Caco-2 (cell line): Measurements from ENCODE around the gene PET100. TPM values are rescaled to one million over a fixed set of nuclear protein-coding genes. Genes with fewer than 3 reads are reported as not detected.

ENCODE experiments used
- BruUV-seq: library from RNA; stranded (reverse); fragments of 400-500 nt; replicated peaks from 2 replicates; lab custom pipeline; 2021; lab: Mats Ljungman, UMichigan
- CTCF ChIA-PET: fragments of 300-600 bp; sonication (Branson Sonifier 250); formaldehyde crosslinking; loops from one replicate; lab custom pipeline; 2022; ENCODE audit warnings: antibody characterized with exemption; lab: Charles Lee
- POLR2A ChIA-PET: fragments of 300-600 bp; sonication (Branson Sonifier 250); formaldehyde crosslinking; loops from one replicate; lab custom pipeline; 2022; ENCODE audit warnings: antibody characterized with exemption; lab: Charles Lee
- DNase-seq, 2 experiments: peaks; one replicate each; pipeline versions ENCODE4 v3.0.0 to v3.0.0-alpha.2; 2020 to 2022
- H3K27me3 ChIP-seq: replicated peaks from 2 replicates; pipeline ENCODE4 v1.6.0; 2011; ENCODE audit warnings: low read length; ENCODE audit not compliant: control insufficient read depth, insufficient read depth
- H3K36me3 ChIP-seq: 2 replicates; pipeline ENCODE4 v1.5.1; 2011; ENCODE audit warnings: low read length; ENCODE audit not compliant: control insufficient read depth, insufficient read depth
- H3K4me1 ChIP-seq: fragments of 250-450 bp; sonication (Bioruptor Pico); 2 replicates; pipeline ENCODE4 v1.5.1; 2020; ENCODE audit warnings: mild to moderate bottlenecking
- H3K4me3 ChIP-seq: 2 replicates; pipeline ENCODE4 v1.5.1; 2011; ENCODE audit warnings: low read depth, mild to moderate bottlenecking, control low read depth, low read length
- H3K9me3 ChIP-seq: fragments of 250-450 bp; sonication (Bioruptor Pico); 2 replicates; pipeline ENCODE4 v1.5.1; 2020; ENCODE audit warnings: mild to moderate bottlenecking, moderate library complexity
- H3K27ac Mint-ChIP-seq: one replicate; pipeline ENCODE4 v1.8.0; 2022; ENCODE audit warnings: mixed read lengths; ENCODE audit not compliant: unreplicated experiment
- H3K27me3 Mint-ChIP-seq: one replicate; pipeline ENCODE4 v1.8.0; 2022; ENCODE audit warnings: mixed read lengths; ENCODE audit not compliant: insufficient read depth, unreplicated experiment
- H3K36me3 Mint-ChIP-seq: one replicate; pipeline ENCODE4 v1.8.0; 2022; ENCODE audit warnings: mild to moderate bottlenecking, mixed read lengths; ENCODE audit not compliant: insufficient read depth, unreplicated experiment
- H3K4me1 Mint-ChIP-seq: one replicate; pipeline ENCODE4 v1.8.0; 2022; ENCODE audit warnings: low read depth, mixed read lengths; ENCODE audit not compliant: unreplicated experiment
- H3K4me3 Mint-ChIP-seq: one replicate; pipeline ENCODE4 v1.8.0; 2022; ENCODE audit warnings: mild to moderate bottlenecking, moderate library complexity, mixed read lengths; ENCODE audit not compliant: unreplicated experiment
- H3K9me3 Mint-ChIP-seq: one replicate; pipeline ENCODE4 v1.8.0; 2022; ENCODE audit warnings: mixed read lengths; ENCODE audit not compliant: unreplicated experiment
- CTCF ChIP-seq, 2 experiments: fragments of 200-600 bp in 1 of 2; IDR thresholded peaks; 1 replicate in 1 of 2; 2 replicates in 1 of 2; pipeline versions ENCODE4 v1.5.1 to v1.8.0; 2011 to 2022; ENCODE audit warnings: antibody characterized with exemption in 1 of 2, control low read depth in 1 of 2, inconsistent platforms in 1 of 2, low read depth in 1 of 2, low read length in 1 of 2, mild to moderate bottlenecking in 1 of 2, moderate library complexity in 1 of 2; ENCODE audit not compliant: insufficient read depth in 1 of 2, severe bottlenecking in 1 of 2, unreplicated experiment in 1 of 2
- intact Hi-C: fragments of 100-400 bp; cut with micrococcal nuclease; formaldehyde crosslinking; loops from one replicate; pipeline ENCODE4 v1.10.0; 2022; ENCODE audit not compliant: unreplicated experiment
- total RNA-seq: library from RNA; stranded (reverse); gene quantifications from 2 replicates; pipeline ENCODE4 v1.2.3, GENCODE V29; 2022

Gene PET100
- total RNA-seq, 1 experiment from 2014 or later, result 139 TPM

DNA sequence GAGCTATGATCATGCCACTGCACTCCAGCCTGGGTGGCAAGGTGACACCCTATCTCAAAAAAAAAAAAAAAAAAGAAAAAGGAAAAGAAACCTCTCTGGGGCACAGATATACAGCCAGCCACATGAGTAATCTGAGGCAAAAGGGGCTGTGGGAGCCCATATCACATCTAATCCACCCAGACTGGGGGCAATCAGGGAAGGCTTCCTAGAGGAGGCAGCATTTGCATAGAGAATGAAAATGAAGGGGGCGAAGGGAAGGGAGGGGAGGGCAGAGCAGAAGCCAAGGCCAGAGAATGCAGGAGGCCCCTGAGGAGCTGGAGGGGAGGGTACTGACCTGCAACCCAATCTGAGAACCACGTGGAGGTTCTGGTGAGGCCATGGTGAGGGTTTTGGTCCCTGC is 20.6 kb downstream of the PET100 start:
- ChIA-PET POLR2A (no interaction called here), CTCF (interaction anchor here (0.9 to 2.1 kb wide), 2 partner anchors 31 to 155 kb away, joined by 3 to 8 read pairs; partner anchors contain the start of gene TRAPPC5)
- H3K27me3 Mint-ChIP-seq, result no peaks in the 10 kb centered on the region
- TF ChIP-seq CTCF (IDR thresholded peaks at IDR 0.05; ENCODE audit: insufficient read depth in 1 of 2, low read depth in 1 of 2, low read length in 1 of 2, severe bottlenecking in 1 of 2, unreplicated experiment in 1 of 2), result no peak
- intact Hi-C loops, result no loop called here
- peaks cover 13% of the 10 kb centered on the region for H3K4me1 Mint-ChIP-seq
- Histone ChIP-seq H3K9me3 (no peaks in the 10 kb centered on the region), H3K4me1 (no peaks in the 10 kb centered on the region), H3K4me3 (no peak overlapping the region), H3K36me3 (no peaks in the 10 kb centered on the region), H3K27me3 (no peaks in the 10 kb centered on the region)
- no TSS peak for BruUV-seq
- H3K27ac Mint-ChIP-seq, result no peak overlapping the region
- H3K9me3 Mint-ChIP-seq, result no peaks in the 10 kb centered on the region
- no peak overlapping the region for H3K4me3 Mint-ChIP-seq
- no peaks in the 10 kb centered on the region for H3K36me3 Mint-ChIP-seq
- no peak for DNase-seq

DNA sequence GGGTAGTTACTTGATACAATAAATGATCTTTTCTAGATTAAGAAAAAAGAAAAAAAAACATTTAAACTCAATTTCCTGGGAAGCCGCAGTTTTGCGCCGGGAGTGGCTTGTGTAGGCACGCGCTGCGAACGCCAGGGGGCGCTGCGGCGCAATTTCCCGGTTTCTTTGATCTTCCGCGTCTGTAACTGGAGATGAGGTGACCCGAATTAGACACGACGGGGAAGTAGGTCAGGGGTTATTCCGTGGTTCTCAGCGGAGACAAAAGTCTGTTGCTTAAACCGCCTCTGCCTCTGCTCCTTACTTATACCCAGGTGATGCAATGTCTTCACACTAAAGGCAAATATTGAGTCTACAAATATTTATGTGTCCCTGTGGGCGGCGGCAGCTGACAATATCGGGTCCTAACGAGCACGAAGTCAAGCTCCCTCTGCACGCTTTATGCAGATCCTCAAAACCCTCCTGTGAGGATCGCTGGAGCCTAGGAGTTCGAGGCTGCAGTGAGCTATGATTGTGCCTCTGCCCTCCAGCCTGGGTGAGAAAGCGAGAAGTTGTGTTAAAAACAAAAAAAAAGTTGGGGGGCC is 22.6 kb downstream of the PET100 start:
- peak overlapping the region; percentile 93 for H3K27ac Mint-ChIP-seq
- Histone ChIP-seq H3K36me3 (no peaks in the 10 kb centered on the region), H3K4me1 (no peaks in the 10 kb centered on the region), H3K4me3 (peak overlapping the region; percentile 1; the same call in 1 of the 2 replicates), H3K27me3 (no peaks in the 10 kb centered on the region), H3K9me3 (no peaks in the 10 kb centered on the region)
- DNase-seq, result peak; percentile 88 to 92
- H3K4me3 Mint-ChIP-seq, result peak overlapping the region; percentile 80
- POLR2A ChIA-PET, result interaction anchor here (0.7 kb wide), 1 partner anchor 405 kb away, joined by 3 read pairs; no protein-coding TSS in a partner anchor
- peaks cover 13% of the 10 kb centered on the region for H3K4me1 Mint-ChIP-seq
- CTCF ChIA-PET, result interaction anchor here (0.6 to 1.9 kb wide), 4 partner anchors 28 to 147 kb away, joined by 3 to 13 read pairs (median 6); partner anchors contain the start of gene TRAPPC5
- no TSS peak for BruUV-seq
- peak; percentile 90 to 92 for TF ChIP-seq CTCF (IDR thresholded peaks at IDR 0.05; ENCODE audit: insufficient read depth in 1 of 2, low read depth in 1 of 2, low read length in 1 of 2, severe bottlenecking in 1 of 2, unreplicated experiment in 1 of 2)
- H3K9me3 Mint-ChIP-seq, result no peaks in the 10 kb centered on the region
- intact Hi-C loops, result loop anchor here (1.0 kb wide), 2 partner anchors 28 to 147 kb away; partner anchors contain the start of gene TRAPPC5
- H3K27me3 Mint-ChIP-seq, result no peaks in the 10 kb centered on the region
- H3K36me3 Mint-ChIP-seq, result no peaks in the 10 kb centered on the region

DNA sequence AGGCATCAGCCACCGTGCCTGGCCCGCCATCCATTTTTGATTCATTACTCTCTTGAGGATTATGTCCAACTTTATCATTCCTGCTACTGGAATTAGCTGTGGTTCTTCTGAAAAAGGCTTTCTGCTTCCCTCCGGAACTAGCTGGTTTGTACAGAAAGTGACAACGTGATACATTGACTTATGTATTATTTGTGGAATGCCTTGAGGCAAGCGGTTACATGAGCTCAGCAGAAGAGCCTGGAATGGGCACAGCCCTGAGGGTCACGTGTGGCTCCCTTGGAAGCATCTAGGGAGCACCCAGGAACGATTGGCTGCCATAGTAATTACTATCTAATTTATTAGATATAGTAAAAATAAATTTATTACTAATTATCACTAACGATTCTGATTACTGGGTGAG is 24.8 kb downstream of the PET100 start:
- H3K4me1 ChIP-seq, result no peaks in the 10 kb centered on the region
- Mint-ChIP-seq H3K9me3 (no peaks in the 10 kb centered on the region), H3K4me3 (no peak overlapping the region), H3K27ac (no peak overlapping the region), H3K36me3 (no peaks in the 10 kb centered on the region), H3K27me3 (no peaks in the 10 kb centered on the region), H3K4me1 (peaks cover 13% of the 10 kb centered on the region)
- no peaks in the 10 kb centered on the region for H3K27me3 ChIP-seq
- H3K36me3 ChIP-seq, result no peaks in the 10 kb centered on the region
- H3K4me3 ChIP-seq, result no peak overlapping the region
- H3K9me3 ChIP-seq, result no peaks in the 10 kb centered on the region
- ChIA-PET POLR2A (no interaction called here), CTCF (no interaction called here)
- no TSS peak for BruUV-seq
- TF ChIP-seq CTCF (IDR thresholded peaks at IDR 0.05; ENCODE audit: insufficient read depth in 1 of 2, low read depth in 1 of 2, low read length in 1 of 2, severe bottlenecking in 1 of 2, unreplicated experiment in 1 of 2), result no peak
- intact Hi-C loops, result no loop called here
- DNase-seq, result no peak
